ENCODE data around the gene TRANK1. TPM values are rescaled to one million over a fixed set of nuclear protein-coding genes. Genes with fewer than 3 reads are reported as not detected.
A peak's percentile ranks its signal among the peaks of the same experiment; 100 is the strongest.

The TRANK1 gene
- total and polyA plus RNA-seq, 2 of the 8 experiments (the other 6 are each of a cell fraction or from before 2014, with no cell fraction given) = 2.9 to 8.8 TPM

- no peak overlapping the region for H2BK20ac ChIP-seq (ENCODE audit: low read length)
- TF ChIP-seq SIRT6 (IDR thresholded peaks at IDR 0.05; ENCODE audit: low read length) (no peak), YY1 (IDR thresholded peaks at IDR 0.05; ENCODE audit: low read depth, low read length) (no peak), JUN (IDR thresholded peaks at IDR 0.05; ENCODE audit: low read depth, low read length) (no peak)
These were observed 20.0 kb upstream of the TRANK1 start for GRCh38 chr3:36964817-36965216.

More at GRCh38 chr3:36964817-36965216, 20.0 kb upstream of the TRANK1 start:
- Histone ChIP-seq H4K5ac (ENCODE audit: insufficient read length, low read depth, low read length) (no peak overlapping the region), H3K18ac (ENCODE audit: extremely low read depth, low read length) (no peak overlapping the region), H3K4ac (replicated peaks; ENCODE audit: insufficient read length, low read depth, low read length) (no peak overlapping the region), H3K56ac (replicated peaks; ENCODE audit: insufficient read length, low read depth, low read length) (no peak overlapping the region), H4K91ac (replicated peaks; ENCODE audit: insufficient read length, low read length) (no peak overlapping the region), H3K27ac (ENCODE audit: low read depth, low read length) (no peak overlapping the region), H3K23me2 (ENCODE audit: low read depth, low read length) (no peaks in the 10 kb centered on the region), H3K36me3 (ENCODE audit: control insufficient read depth in 2 of 4, insufficient read depth in 4 of 4, low read length in 3 of 4) (no peaks in the 10 kb centered on the region), H4K8ac (ENCODE audit: extremely low read depth, insufficient read depth, low read length) (no peak overlapping the region; the same call in 1 of the 2 replicates), H3K79me2 (ENCODE audit: control insufficient read depth in 1 of 2, insufficient read depth in 2 of 2, low read length in 2 of 2) (no peaks in the 10 kb centered on the region), H2BK12ac (ENCODE audit: low read depth, low read length) (no peak overlapping the region), H3K4me1 (replicated peaks in 1 of 4; ENCODE audit: control insufficient read depth in 3 of 4, insufficient read depth in 4 of 4, low read length in 3 of 4) (peaks cover 0 to 13% (median 5%) of the 10 kb centered on the region in 4 experiments; a peak in 5 of 7 replicates), H2BK5ac (ENCODE audit: low read depth, low read length) (no peak overlapping the region), H2AK5ac (ENCODE audit: low read depth, low read length) (no peak overlapping the region), H3K27me3 (replicated peaks in 1 of 4; ENCODE audit: control insufficient read depth in 3 of 4, extremely low read depth in 1 of 4, insufficient read depth in 3 of 4, low read length in 3 of 4) (no peaks in the 10 kb centered on the region), H2BK15ac (ENCODE audit: low read length) (no peak overlapping the region), H3K79me1 (ENCODE audit: low read depth, low read length) (no peaks in the 10 kb centered on the region), H3K14ac (ENCODE audit: insufficient read length) (no peak overlapping the region), H3K23ac (ENCODE audit: insufficient read length) (no peak overlapping the region), H2AFZ (ENCODE audit: low read length) (no peak overlapping the region), H3K9me3 (ENCODE audit: insufficient read depth in 2 of 2, low read depth in 1 of 2, low read length in 1 of 2) (no peaks in the 10 kb centered on the region), H3K4me3 (ENCODE audit: extremely low read depth in 1 of 4, insufficient read depth in 2 of 4, low read depth in 3 of 4, low read length in 4 of 4) (no peak overlapping the region), H3K9ac (replicated peaks in 1 of 4; ENCODE audit: extremely low read depth in 1 of 4, low read depth in 3 of 4, low read length in 3 of 4) (no peak overlapping the region), H3K4me2 (ENCODE audit: insufficient read depth in 1 of 2, low read depth in 2 of 2, low read length in 2 of 2) (peak overlapping the region in 1 of 2 experiments; percentile 60; a peak in 2 of 4 replicates), H4K20me1 (replicated peaks in 1 of 2; ENCODE audit: control insufficient read depth in 1 of 2, insufficient read depth in 2 of 2, low read length in 2 of 2) (no peaks in the 10 kb centered on the region), H2BK120ac (replicated peaks; ENCODE audit: low read depth, low read length) (no peak overlapping the region)
- FAIRE-seq = no peak
- CTCF ChIA-PET (ENCODE audit: partially characterized antibody) = interaction anchor here (0.9 to 2.6 kb wide), 4 partner anchors 8 to 59 kb away, joined by 3 to 20 read pairs (median 5); no protein-coding TSS in a partner anchor
- POLR2A ChIA-PET (ENCODE audit: partially characterized antibody) = interaction anchor here (1.3 kb wide), 1 partner anchor 14 kb away, joined by 4 read pairs; no protein-coding TSS in a partner anchor
- no peak for DNase-seq (ENCODE audit: low read depth in 1 of 2, low spot score in 2 of 2)

Measured in H1 (cell line).